Non-pigmented ciliary epithelial cell (primary cell): Measurements from ENCODE around the gene FAM234A.

ENCODE experiments used
- DNase-seq: peaks from one replicate; pipeline ENCODE4 v3.0.0-alpha.2; 2010; ENCODE audit warnings: low read depth

The FAM234A gene

DNA sequence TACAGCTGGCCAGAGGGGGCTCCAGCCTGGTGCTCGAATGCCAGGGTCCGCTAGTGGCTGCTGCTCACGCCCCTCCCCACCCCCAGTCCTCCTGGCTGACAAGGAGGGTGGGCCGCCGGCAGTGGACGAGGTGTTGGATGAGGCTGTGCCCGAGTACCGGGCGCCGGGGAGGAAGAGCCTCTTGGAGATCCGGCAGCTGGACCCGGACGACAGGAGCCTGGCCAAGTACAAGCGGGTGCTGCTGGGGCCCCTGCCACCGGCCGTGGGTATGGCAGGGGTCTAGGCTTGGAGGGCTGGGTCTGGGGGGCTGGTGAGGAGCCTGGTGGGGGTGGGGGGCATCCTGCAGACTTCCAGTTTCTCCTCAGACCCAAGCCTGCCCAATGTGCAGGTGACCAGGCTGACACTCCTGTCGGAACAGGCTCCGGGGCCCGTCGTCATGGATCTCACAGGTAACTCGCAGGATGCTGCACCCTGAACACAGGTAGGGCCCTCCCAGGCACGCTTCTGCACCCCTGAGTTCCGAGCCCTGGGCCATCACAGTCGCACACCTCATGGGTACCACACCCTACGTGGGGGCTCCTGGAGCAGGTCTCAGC lies 47.1 kb downstream of the FAM234A start:
- DNase-seq, result no peak

DNA sequence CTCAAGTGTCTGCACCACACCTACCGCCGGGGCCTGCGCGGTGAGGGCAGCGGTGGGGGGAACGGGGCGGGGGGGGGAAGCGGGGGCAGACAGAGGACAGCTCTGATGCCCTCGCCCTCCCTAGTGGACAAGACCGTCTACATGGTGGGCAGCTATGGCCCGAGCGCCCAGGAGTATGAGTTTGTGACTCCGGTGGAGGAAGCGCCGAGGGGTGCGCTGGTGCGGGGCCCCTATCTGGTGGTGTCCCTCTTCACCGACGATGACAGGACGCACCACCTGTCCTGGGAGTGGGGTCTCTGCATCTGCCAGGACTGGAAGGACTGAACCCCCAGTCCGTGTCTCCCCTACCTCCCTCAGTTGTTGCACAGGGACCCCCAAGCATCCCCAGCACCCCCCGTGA lies 47.9 kb downstream of the FAM234A start:
- DNase-seq, result no peak

GRCh38 chr16:283033-283805 lies 48.6 kb downstream of the FAM234A start, which contains the start of gene PDIA2:
Gene PDIA2 (plus strand): TSS chr16:283164. CDS start chr16:283170, 6 bp downstream.
- DNase-seq, result no peak

DNA sequence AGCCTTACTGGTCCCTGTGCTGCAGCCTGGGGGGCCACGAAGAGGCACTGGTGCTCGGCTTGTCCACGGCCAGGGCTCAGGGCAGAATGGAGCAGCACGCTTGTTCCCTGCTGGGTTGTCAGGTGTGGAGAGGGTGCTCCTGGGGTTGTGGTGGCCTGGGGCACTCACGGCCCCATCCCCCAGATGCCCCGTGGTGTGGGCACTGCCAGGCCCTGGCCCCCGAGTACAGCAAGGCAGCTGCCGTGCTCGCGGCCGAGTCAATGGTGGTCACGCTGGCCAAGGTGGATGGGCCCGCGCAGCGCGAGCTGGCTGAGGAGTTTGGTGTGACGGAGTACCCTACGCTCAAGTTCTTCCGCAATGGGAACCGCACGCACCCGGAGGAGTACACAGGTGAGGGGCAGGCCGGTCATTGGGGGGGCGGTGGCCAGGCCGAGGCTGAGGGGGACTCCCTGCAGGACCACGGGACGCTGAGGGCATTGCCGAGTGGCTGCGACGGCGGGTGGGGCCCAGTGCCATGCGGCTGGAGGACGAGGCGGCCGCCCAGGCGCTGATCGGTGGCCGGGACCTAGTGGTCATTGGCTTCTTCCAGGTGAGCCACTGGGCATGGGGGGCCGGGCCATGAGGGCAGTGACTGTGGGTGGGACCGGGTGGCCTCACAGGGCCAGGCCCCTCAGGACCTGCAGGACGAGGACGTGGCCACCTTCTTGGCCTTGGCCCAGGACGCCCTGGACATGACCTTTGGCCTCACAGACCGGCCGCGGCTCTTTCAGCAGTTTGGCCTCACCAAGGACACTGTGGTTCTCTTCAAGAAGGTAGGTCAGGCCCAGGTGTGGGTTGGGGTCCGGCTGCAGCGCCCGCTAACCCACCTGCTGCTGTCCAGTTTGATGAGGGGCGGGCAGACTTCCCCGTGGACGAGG lies 49.8 kb downstream of the FAM234A start:
- DNase-seq, result no peak

- no peak for DNase-seq
Measured at GRCh38 chr16:285146-286055, 50.8 kb downstream of the FAM234A start.

GRCh38 chr16:286491-287297 lies 52.1 kb downstream of the FAM234A start:
- DNase-seq, result no peak

GRCh38 chr16:287298-287811 lies 52.7 kb downstream of the FAM234A start:
- no peak for DNase-seq

GRCh38 chr16:287981-288920 lies 53.6 kb downstream of the FAM234A start:
- DNase-seq, result no peak

DNA sequence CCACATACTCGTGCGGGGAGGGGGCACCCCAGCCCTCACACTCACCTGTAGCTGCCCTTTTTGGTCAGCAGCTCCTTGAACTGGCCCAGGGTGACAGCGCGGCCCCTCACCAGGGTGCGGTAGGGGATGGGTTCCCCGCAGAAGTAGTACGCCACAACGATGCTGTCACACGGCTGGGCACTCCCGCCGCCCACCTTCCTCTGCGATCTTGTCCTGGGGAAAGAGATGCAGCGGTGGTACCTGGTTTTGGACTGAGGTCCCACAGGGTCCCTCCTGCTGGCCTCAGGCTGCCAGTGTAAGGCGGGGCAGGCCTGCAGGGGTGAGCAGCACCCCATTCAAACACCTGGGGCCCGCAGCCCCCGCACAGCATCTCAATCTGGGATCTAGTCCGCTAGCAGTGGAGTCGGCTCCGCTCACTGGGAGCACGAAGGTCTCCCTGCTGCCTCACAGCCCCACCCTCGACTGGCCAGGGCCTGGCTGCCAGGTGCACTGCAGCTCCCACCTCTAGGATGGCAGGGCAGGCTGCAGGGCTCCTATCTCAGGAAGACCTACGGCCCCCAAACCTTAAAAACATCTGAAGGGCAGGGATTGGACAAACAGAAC lies 54.9 kb downstream of the FAM234A start:
- DNase-seq, result no peak

GRCh38 chr16:290015-290680 lies 55.5 kb downstream of the FAM234A start:
- DNase-seq, result no peak

DNA sequence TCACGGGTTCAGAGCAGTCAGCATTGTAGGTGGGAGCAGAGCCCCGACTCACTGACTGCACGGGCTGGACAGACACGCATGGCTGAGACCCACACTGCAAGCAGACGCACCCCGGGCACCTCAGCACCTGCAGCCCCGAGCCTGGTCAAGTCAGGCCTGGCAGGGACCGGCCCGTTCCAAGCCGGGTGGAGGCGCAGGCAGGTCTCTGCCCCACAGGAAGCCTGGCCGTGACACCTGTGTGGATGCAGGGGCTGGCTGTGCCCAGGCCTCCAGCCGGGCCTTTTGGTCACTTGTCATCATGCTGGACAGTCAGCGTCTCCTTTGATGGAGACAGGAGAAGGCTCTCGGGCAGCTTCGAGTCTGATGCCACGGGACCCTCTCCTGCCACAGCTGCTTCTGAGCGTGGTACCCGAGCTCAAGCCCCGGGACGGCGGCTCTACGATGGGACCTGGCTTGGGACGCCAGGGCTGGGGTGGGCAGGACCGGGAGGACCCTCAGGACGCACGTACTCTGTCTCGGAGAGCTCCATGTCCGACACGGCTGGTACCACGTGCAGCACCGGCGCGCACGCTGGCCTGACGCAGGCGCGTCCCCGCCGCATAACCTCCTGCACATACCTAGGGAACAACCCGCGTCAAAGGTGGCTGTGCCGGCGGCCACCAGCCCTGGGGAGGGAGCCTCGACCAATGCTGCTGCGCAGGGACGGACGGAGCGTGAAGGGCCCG lies 56.2 kb downstream of the FAM234A start:
- no peak for DNase-seq

DNA sequence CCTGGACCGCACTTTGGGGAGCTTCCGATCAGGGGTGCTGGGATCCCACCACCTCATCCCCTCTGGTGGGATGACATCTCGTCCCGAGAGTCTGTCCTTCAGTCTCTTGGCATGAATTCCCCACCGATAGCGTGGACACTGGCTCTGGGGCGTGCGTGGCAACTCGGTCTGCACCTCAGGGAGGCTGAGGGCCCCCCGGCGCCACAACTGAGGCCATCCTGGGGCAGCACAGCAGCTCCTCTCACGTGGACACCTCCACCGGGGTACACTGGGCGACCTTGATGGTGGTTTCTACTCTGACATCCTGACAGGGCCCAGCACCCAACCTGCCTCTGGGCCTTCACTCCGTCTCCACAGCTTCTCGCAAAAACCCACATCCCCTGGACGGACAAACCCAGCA lies 56.9 kb downstream of the FAM234A start:
- no peak for DNase-seq

- no peak for DNase-seq
Measured at GRCh38 chr16:293043-293775, 58.6 kb downstream of the FAM234A start.

GRCh38 chr16:296276-296675 lies 61.7 kb downstream of the FAM234A start:
- DNase-seq, result no peak

DNA sequence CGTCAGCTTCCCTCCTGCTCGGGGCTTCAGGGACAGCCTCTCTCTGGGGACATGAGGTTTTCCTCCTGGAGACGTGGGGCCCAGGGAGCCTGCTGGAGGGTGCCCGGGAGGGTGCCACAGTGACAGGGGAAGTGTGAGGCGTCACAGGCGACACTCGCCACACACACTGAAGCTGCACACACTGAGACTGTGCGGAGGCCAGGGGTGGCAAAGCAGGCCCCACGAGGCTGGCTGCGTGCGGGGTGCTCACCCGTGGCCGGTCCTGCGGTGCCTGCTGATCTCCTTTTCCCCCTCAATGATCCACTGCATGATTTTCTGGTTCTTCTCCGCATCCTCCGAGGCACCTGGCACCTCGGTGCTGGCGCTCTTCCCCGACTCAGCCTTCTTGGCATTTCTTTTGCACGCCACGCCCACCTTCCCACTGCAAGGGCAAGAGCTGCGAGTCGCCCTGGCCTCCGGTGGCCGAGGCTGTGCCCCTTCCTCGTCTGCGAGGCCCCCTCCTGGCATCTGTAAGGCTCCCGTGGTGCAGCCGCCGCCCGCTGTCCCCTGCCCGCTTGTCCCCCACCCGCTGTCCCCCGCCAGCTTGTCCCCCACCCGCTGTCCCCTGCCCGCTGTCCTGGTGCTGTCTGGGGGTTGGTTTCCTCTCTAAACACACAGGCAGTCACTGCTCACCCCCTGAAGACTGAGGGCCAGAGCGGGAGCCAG lies 62.3 kb downstream of the FAM234A start:
- DNase-seq, result no peak

DNA sequence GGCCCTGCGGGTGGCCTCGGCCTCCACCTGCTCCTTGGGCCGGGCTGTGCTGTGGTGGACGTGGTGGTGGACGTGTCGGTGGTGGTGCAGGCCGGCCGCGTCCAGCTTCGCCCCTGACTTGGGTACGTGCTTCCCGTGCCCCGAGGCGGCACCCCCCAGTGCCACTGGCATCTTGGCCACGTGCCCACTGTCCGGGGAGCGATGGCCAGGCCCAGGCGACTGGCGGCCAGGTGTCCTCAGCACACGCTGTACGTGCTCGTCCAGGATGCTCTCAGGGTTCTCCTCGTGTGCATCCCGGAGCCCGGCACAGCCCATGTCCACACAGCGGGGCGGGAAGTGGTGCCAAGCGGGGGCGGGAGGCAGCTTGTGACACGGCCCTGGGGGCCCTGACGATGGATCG lies 63.2 kb downstream of the FAM234A start:
- DNase-seq, result no peak
